Neutrophil (primary cell): Measurements from ENCODE around the gene OGFOD3.

Experiments used
- H3K27ac ChIP-seq: fragments of 200-600 bp; sonication (generic); 2 replicates; pipeline ENCODE4 v1.5.1; 2016; ENCODE audit warnings: mild to moderate bottlenecking, moderate library complexity
- H3K27me3 ChIP-seq: fragments of 200-600 bp; sonication (generic); 2 replicates; pipeline ENCODE4 v1.6.0; 2016; ENCODE audit warnings: mild to moderate bottlenecking
- H3K36me3 ChIP-seq: fragments of 200-600 bp; sonication (generic); 2 replicates; pipeline ENCODE4 v1.5.1; 2017
- H3K4me1 ChIP-seq, 2 experiments: fragments of 200-600 bp in 1 of 2; sonication (generic) in 1 of 2; 1 replicate in 1 of 2; 2 replicates in 1 of 2; pipeline versions ENCODE4 v1.5.1 to v1.6.1; 2013 to 2016; ENCODE audit warnings: low read depth in 1 of 2, low read length in 1 of 2, mild to moderate bottlenecking in 1 of 2, moderate library complexity in 1 of 2; ENCODE audit not compliant: control insufficient read depth in 1 of 2, insufficient read depth in 1 of 2
- H3K4me3 ChIP-seq, 2 experiments: fragments of 200-600 bp in 1 of 2; sonication (generic) in 1 of 2; 1 replicate in 1 of 2; 2 replicates in 1 of 2; pipeline ENCODE4 v1.5.1; 2013 to 2016; ENCODE audit warnings: low read depth in 1 of 2, low read length in 1 of 2, mild to moderate bottlenecking in 1 of 2, moderate library complexity in 1 of 2
- H3K9me3 ChIP-seq: fragments of 200-600 bp; sonication (generic); 2 replicates; pipeline ENCODE4 v1.5.1; 2016
- TF ChIP-seq, protein P1 (sequence below): fragments of 200-600 bp; sonication (generic); IDR thresholded peaks from 2 replicates; pipeline ENCODE4 v1.5.1; 2016; ENCODE audit warnings: antibody characterized with exemption

The OGFOD3 gene

DNA sequence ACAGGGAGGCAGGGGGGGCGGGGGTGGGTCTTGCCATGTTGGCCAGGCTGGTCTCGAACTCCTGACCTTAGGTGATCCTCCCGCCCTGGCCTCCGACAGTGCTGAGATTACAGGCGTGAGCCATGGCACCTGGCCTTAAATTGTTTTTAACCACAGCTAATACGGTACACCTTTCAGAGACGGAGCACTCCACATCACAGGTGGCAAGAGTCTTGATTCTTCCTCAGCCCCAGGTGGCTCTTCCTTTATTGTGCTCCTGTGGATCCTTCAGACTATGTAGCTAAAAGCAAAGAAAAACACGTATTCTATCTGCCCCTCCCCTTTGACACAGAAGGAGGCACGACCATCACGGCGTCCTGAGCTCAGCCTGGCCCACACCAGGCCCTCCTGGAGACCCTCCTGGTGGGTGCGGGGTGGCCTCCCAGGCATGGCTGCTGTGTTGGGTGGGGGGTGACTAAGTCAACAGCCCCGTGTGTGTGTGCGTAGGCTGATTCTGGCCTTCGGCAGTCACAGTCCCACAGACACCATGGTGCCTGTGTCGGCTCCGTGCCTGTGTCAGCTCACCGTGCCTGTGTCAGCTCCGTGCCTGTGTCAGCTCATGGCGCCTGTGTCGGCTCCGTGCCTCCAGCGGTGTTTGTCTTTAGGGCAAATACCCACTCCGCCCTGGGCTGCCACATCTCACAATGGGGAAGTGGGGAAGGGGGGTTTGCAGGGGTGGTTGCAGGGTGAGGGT is 74.0 kb downstream of the OGFOD3 start:
- TF ChIP-seq, protein P1, sequence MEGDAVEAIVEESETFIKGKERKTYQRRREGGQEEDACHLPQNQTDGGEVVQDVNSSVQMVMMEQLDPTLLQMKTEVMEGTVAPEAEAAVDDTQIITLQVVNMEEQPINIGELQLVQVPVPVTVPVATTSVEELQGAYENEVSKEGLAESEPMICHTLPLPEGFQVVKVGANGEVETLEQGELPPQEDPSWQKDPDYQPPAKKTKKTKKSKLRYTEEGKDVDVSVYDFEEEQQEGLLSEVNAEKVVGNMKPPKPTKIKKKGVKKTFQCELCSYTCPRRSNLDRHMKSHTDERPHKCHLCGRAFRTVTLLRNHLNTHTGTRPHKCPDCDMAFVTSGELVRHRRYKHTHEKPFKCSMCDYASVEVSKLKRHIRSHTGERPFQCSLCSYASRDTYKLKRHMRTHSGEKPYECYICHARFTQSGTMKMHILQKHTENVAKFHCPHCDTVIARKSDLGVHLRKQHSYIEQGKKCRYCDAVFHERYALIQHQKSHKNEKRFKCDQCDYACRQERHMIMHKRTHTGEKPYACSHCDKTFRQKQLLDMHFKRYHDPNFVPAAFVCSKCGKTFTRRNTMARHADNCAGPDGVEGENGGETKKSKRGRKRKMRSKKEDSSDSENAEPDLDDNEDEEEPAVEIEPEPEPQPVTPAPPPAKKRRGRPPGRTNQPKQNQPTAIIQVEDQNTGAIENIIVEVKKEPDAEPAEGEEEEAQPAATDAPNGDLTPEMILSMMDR: no peak
- Histone ChIP-seq H3K36me3 (no peaks in the 10 kb centered on the region), H3K9me3 (no peaks in the 10 kb centered on the region), H3K27me3 (peaks cover 24% of the 10 kb centered on the region), H3K4me1 (peaks cover 0 to 6% of the 10 kb centered on the region in 2 experiments), H3K27ac (no peak overlapping the region), H3K4me3 (no peak overlapping the region)

- Histone ChIP-seq H3K27me3 (peaks cover 24% of the 10 kb centered on the region), H3K9me3 (no peaks in the 10 kb centered on the region), H3K4me1 (peaks cover 0 to 6% of the 10 kb centered on the region in 2 experiments), H3K27ac (no peak overlapping the region), H3K4me3 (no peak overlapping the region), H3K36me3 (no peaks in the 10 kb centered on the region)
- TF ChIP-seq, protein P1: no peak
Measured at GRCh38 chr17:82343560-82343959, 74.8 kb downstream of the OGFOD3 start.

GRCh38 chr17:82342361-82343079 is 75.9 kb downstream of the OGFOD3 start:
- Histone ChIP-seq H3K27ac (no peak overlapping the region), H3K36me3 (no peaks in the 10 kb centered on the region), H3K27me3 (peaks cover 25% of the 10 kb centered on the region), H3K4me1 (peaks cover 0 to 6% of the 10 kb centered on the region in 2 experiments), H3K4me3 (no peak overlapping the region), H3K9me3 (no peaks in the 10 kb centered on the region)
- TF ChIP-seq, protein P1: no peak

GRCh38 chr17:82339634-82340580 is 78.5 kb downstream of the OGFOD3 start:
- Histone ChIP-seq H3K4me3 (no peak overlapping the region), H3K9me3 (no peaks in the 10 kb centered on the region), H3K27me3 (peaks cover 29% of the 10 kb centered on the region), H3K27ac (no peak overlapping the region), H3K4me1 (peaks cover 5 to 6% of the 10 kb centered on the region in 2 experiments), H3K36me3 (no peaks in the 10 kb centered on the region)
- TF ChIP-seq, protein P1: no peak
